ENCODE results near the gene HTRA2.

DNA sequence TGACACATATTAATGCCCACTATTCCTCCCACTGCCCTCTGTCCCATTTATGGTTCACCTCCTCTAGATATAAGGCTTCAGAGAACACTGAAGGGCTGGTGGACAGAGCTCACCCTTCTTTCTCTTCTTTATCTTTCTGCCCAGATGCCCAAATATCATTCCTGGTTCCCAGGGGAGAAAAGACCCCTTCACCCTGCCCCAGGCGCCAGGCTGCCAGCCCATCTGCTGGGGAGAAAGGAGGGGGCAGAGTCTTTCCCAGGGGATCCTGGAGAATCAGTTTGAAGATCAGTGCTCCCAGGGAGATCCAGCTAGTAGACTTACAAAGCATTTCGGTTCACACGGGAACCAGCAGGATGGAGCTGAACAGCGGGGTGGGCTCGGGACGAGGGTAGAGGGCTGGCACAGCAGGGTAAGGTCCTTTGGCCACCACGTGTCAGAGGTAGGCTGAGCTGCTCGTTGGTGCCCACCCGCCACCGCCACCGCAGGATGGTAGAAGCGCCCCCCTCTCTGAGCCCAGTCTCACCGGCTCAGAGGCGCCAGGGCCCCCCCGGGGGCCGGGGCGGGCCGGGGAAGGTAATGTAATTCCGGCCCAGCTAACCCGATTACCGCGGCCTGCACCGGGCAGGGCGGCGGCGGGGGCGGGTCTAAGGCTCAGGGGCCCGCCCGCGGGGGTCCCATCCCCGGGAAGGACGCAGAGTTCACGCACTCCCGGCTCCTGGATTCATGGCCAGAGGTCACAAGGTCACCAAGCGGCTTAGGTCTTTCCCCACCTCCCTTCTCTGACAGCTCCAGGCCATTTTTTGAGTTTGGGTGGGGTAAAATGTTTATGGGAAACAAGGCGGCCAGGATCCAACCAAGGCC is 16.8 kb upstream of the HTRA2 start:
- TF ChIP-seq, protein P1, sequence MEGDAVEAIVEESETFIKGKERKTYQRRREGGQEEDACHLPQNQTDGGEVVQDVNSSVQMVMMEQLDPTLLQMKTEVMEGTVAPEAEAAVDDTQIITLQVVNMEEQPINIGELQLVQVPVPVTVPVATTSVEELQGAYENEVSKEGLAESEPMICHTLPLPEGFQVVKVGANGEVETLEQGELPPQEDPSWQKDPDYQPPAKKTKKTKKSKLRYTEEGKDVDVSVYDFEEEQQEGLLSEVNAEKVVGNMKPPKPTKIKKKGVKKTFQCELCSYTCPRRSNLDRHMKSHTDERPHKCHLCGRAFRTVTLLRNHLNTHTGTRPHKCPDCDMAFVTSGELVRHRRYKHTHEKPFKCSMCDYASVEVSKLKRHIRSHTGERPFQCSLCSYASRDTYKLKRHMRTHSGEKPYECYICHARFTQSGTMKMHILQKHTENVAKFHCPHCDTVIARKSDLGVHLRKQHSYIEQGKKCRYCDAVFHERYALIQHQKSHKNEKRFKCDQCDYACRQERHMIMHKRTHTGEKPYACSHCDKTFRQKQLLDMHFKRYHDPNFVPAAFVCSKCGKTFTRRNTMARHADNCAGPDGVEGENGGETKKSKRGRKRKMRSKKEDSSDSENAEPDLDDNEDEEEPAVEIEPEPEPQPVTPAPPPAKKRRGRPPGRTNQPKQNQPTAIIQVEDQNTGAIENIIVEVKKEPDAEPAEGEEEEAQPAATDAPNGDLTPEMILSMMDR (conservative IDR thresholded peaks at IDR 0.05), result no peak
- TF ChIP-seq ZFX (IDR thresholded peaks at IDR 0.05), result no peak

Measured in C4-2B (cell line).